Transverse colon (tissue), 3 donors: ENCODE results near the gene PCNX2.

Experiments
- CTCF ChIP-seq, 5 experiments: fragments of 200-600 bp in 3 of 5; fragments of 450-650 bp in 2 of 5; sonication (generic) in 3 of 5; IDR thresholded peaks; 1 replicate in 2 of 5; 2 replicates in 3 of 5; pipeline ENCODE4 v1.5.1; 2016 to 2017; ENCODE audit warnings: antibody characterized with exemption in 5 of 5, inconsistent platforms in 3 of 5, mild to moderate bottlenecking in 2 of 5, moderate library complexity in 1 of 5
- POLR2A ChIP-seq: fragments of 450-650 bp; IDR thresholded peaks from one replicate; pipeline ENCODE4 v1.6.1; 2016; ENCODE audit warnings: antibody characterized with exemption, mild to moderate bottlenecking, moderate library complexity

- TF ChIP-seq POLR2A: no peak
- no peak for TF ChIP-seq CTCF (IDR thresholded peaks at IDR 0.05)
These were observed 321.6 kb downstream of the PCNX2 start for GRCh38 chr1:232973652-232974611.
